AG09319 (cell line): ENCODE data around the gene ETV5.

Experiments
- DNase-seq: peaks from one replicate; pipeline ENCODE4 v3.0.0-alpha.2; 2010; ENCODE audit warnings: low read depth; ENCODE audit errors: extremely low read depth
- TF ChIP-seq, protein P1 (sequence below): IDR thresholded peaks from 2 replicates; pipeline ENCODE4 v1.5.1; 2011; ENCODE audit warnings: low read depth, mild to moderate bottlenecking, inconsistent platforms, low read length, moderate library complexity

Gene ETV5

GRCh38 chr3:186003610-186004009, 105.3 kb downstream of the ETV5 start:
- TF ChIP-seq, protein P1, sequence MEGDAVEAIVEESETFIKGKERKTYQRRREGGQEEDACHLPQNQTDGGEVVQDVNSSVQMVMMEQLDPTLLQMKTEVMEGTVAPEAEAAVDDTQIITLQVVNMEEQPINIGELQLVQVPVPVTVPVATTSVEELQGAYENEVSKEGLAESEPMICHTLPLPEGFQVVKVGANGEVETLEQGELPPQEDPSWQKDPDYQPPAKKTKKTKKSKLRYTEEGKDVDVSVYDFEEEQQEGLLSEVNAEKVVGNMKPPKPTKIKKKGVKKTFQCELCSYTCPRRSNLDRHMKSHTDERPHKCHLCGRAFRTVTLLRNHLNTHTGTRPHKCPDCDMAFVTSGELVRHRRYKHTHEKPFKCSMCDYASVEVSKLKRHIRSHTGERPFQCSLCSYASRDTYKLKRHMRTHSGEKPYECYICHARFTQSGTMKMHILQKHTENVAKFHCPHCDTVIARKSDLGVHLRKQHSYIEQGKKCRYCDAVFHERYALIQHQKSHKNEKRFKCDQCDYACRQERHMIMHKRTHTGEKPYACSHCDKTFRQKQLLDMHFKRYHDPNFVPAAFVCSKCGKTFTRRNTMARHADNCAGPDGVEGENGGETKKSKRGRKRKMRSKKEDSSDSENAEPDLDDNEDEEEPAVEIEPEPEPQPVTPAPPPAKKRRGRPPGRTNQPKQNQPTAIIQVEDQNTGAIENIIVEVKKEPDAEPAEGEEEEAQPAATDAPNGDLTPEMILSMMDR: no peak
- DNase-seq: no peak

- TF ChIP-seq, protein P1: peak; percentile 32
- no peak for DNase-seq
Measured at GRCh38 chr3:186002884-186003472, 105.9 kb downstream of the ETV5 start.

DNA sequence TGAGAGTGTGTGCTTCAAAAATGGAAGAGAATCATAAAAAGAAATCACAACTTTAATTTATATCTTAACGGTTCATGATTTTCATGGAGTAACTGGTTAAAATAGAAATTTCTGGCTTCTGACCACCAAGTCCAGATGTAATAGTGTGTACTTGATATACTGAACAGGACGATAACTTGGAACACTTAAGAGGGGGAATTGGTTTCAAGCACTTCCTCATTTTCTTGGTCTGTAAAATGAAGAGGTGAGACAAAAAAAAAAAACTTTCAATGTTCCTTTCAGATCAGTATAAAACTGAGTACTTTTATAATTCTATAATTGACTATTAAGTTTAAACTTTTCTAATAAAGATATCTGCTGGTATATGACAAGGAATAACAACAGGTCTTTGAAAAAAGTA, 107.0 kb downstream of the ETV5 start:
- TF ChIP-seq, protein P1: no peak
- DNase-seq: no peak

DNA sequence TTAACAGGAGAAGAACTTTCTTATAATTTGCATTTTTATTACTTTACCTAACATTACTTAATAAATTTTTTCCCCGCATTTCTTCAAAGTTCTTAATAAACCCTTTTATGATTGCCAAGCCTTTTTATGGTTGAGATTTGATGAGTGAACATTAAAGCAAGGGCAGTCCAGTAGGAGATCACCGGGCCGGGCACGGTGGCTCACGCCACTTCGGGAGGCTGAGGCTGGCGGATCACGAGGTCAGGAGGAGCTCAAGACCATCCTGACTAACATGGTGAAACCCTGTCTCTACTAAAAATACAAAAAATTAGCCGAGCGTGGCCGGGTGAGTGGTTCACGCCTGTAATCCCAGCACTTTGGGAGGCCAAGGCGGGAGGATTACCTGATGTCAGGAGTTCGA, 109.7 kb downstream of the ETV5 start:
- TF ChIP-seq, protein P1: no peak
- no peak for DNase-seq

DNA sequence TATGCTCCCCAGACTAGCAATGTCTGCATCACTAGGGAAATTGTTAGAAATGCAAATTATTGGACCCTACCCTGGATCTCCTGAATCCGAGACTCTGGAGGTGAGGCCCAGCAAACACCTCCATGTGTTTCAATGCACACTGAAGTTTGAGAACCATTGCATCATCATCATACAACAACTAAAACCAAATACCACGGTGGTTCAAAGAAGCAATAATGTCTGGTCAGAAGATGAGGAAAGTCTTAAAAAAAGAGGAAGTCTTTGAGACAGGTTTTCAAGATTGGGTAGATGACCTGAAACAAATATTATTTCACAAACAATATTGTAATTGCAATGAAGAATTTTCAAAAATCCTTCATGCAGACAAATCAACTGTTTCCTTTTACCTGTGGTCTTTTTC, 110.8 kb downstream of the ETV5 start:
- no peak for DNase-seq

DNA sequence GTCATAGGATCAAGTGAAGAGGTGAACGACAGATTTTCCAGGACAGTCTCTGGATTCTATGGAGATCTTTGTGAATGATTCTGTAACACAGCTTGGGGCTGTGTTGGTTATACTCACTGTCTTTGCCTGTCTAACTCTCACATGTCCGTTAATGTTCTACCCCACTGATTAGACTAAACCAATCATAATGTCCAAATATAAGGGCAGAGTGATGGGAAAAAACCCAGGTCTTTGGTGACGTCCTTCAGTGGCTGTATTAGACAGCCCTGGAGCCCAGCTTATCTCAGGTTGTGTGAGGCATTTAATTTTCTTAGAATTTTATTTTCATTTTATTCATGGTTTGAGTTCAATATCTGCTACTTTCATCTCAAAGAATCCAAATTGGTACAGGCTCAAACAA, 111.8 kb downstream of the ETV5 start:
- no peak for DNase-seq
- TF ChIP-seq, protein P1: no peak

More for the DNA sequence above, 110.8 kb downstream of the ETV5 start:
- TF ChIP-seq, protein P1: no peak
